Subcutaneous abdominal adipose tissue (tissue), 5 donors: ENCODE data around the gene REV1.
A peak's percentile ranks its signal among the peaks of the same experiment; 100 is the strongest.

Experiments used
- H3K27ac ChIP-seq: one replicate; pipeline ENCODE4 v1.7.0; 2013; ENCODE audit warnings: low read depth, mild to moderate bottlenecking, inconsistent platforms, low read length, moderate library complexity
- H3K27me3 ChIP-seq, 5 donors: one replicate each; pipeline ENCODE4 v1.7.0; 2013; ENCODE audit warnings: low read length in 5 of 5, inconsistent platforms in 1 of 5; ENCODE audit not compliant: control insufficient read depth in 5 of 5, insufficient read depth in 4 of 5
- H3K36me3 ChIP-seq, 5 donors: one replicate each; pipeline ENCODE4 v1.7.0; 2013; ENCODE audit warnings: low read length in 5 of 5; ENCODE audit not compliant: control insufficient read depth in 5 of 5, insufficient read depth in 5 of 5
- H3K4me1 ChIP-seq, 5 donors: one replicate each; pipeline ENCODE4 v1.7.0; 2013; ENCODE audit warnings: low read length in 5 of 5, mild to moderate bottlenecking in 3 of 5, moderate library complexity in 1 of 5; ENCODE audit not compliant: control insufficient read depth in 5 of 5, insufficient read depth in 5 of 5
- H3K4me3 ChIP-seq, 5 donors: one replicate each; pipeline ENCODE4 v1.7.0; 2013; ENCODE audit warnings: low read length in 5 of 5, low read depth in 1 of 5
- H3K9ac ChIP-seq, 5 donors: one replicate each; pipeline ENCODE4 v1.7.0; 2013; ENCODE audit warnings: low read length in 5 of 5, mild to moderate bottlenecking in 4 of 5, moderate library complexity in 3 of 5
- H3K9me3 ChIP-seq, 5 donors: one replicate each; pipeline ENCODE4 v1.7.0; 2013; ENCODE audit warnings: low read length in 5 of 5; ENCODE audit not compliant: control insufficient read depth in 5 of 5
- donor health status: healthy.
- donor health status: healthy.
- donor health status: healthy.
- donor health status: healthy.
- donor health status: healthy.

Gene REV1

GRCh38 chr2:99488539-99489062 is 1.2 kb downstream of the REV1 start:
- H3K27ac ChIP-seq, result peak overlapping the region; percentile 95
- peaks cover 0 to 31% (median 25%) of the 10 kb centered on the region in 5 donors for H3K4me1 ChIP-seq
- no peaks in the 10 kb centered on the region for H3K9me3 ChIP-seq
- peak overlapping the region; percentile 82 to 99 (median 93) for H3K9ac ChIP-seq
- H3K27me3 ChIP-seq, result no peaks in the 10 kb centered on the region
- peak overlapping the region; percentile 72 to 95 (median 89) for H3K4me3 ChIP-seq
- H3K36me3 ChIP-seq, result no peaks in the 10 kb centered on the region

- H3K9me3 ChIP-seq, result no peaks in the 10 kb centered on the region
- peak overlapping the region; percentile 95 for H3K27ac ChIP-seq
- no peaks in the 10 kb centered on the region for H3K27me3 ChIP-seq
- peak overlapping the region in 2 of 5 donors; percentile 17 to 82 for H3K9ac ChIP-seq
- no peaks in the 10 kb centered on the region for H3K36me3 ChIP-seq
- H3K4me1 ChIP-seq, result peaks cover 0 to 31% (median 25%) of the 10 kb centered on the region in 5 donors
- H3K4me3 ChIP-seq, result no peak overlapping the region
Measured at GRCh38 chr2:99487906-99488305, 1.9 kb downstream of the REV1 start.

DNA sequence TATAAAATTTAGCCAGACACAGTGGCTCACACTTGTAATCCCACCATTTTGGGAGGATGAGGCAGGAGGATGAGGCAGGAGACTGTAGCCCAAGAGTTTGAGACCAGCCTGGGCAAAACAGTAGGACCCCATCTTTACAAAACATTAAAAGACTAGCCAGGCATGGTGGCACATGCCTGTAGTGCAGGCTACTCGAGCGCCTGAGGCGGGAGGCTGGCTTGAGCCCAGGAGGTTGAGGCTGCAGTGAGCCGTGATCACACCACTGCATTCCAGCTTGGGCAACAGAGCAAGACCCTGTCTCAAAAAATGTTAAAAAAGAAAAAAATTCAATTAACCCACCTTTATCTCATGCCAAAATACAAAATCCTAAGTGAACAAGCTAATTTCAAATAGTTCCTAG is 4.0 kb downstream of the REV1 start:
- H3K27ac ChIP-seq, result no peak overlapping the region
- H3K9ac ChIP-seq, result no peak overlapping the region
- no peaks in the 10 kb centered on the region for H3K36me3 ChIP-seq
- no peaks in the 10 kb centered on the region for H3K27me3 ChIP-seq
- H3K9me3 ChIP-seq, result no peaks in the 10 kb centered on the region
- peaks cover 0 to 33% (median 29%) of the 10 kb centered on the region in 5 donors for H3K4me1 ChIP-seq
- H3K4me3 ChIP-seq, result no peak overlapping the region

DNA sequence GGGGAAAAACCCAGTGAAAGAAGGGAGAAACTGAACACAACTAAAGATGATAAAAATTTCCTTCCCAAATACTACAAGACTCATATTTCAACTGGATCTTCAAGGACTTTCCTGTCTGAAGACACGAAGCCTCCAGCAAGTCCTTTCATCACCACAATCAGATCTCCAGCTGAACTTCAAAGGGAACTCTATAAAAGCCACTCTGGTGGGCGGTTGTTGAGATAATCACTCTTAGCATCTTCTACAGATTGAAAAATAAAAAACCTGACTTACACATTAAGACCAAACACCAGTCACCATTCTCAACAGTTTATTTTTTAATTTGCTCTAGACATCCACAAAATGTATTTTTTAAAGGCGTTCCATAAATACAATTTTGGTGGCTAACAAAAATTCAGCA is 4.4 kb downstream of the REV1 start:
- no peaks in the 10 kb centered on the region for H3K9me3 ChIP-seq
- no peak overlapping the region for H3K4me3 ChIP-seq
- no peak overlapping the region for H3K27ac ChIP-seq
- H3K9ac ChIP-seq, result no peak overlapping the region
- no peaks in the 10 kb centered on the region for H3K27me3 ChIP-seq
- H3K4me1 ChIP-seq, result peaks cover 0 to 29% (median 25%) of the 10 kb centered on the region in 5 donors
- no peaks in the 10 kb centered on the region for H3K36me3 ChIP-seq

DNA sequence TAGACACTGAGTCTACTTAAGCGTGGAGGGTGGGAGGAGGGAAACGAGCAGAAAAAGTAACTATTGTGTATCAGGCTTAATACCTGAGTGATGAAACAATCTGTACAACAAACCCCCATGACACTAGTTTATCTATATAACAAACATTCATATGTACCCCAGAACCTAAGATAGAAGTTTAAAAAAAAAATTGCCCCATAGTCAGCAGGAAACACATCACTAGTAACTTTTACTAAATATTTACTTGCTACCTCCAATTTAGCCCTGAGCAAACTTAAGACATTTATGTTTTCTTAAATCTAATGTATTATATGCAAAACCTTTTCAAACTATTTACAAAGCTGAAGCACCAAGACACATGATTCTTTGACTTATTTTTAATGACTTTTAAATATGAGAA is 5.6 kb downstream of the REV1 start:
- H3K4me3 ChIP-seq, result no peak overlapping the region
- H3K9me3 ChIP-seq, result no peaks in the 10 kb centered on the region
- H3K36me3 ChIP-seq, result no peaks in the 10 kb centered on the region
- peaks cover 0 to 28% (median 25%) of the 10 kb centered on the region in 5 donors for H3K4me1 ChIP-seq
- no peak overlapping the region for H3K9ac ChIP-seq
- no peaks in the 10 kb centered on the region for H3K27me3 ChIP-seq
- H3K27ac ChIP-seq, result no peak overlapping the region

DNA sequence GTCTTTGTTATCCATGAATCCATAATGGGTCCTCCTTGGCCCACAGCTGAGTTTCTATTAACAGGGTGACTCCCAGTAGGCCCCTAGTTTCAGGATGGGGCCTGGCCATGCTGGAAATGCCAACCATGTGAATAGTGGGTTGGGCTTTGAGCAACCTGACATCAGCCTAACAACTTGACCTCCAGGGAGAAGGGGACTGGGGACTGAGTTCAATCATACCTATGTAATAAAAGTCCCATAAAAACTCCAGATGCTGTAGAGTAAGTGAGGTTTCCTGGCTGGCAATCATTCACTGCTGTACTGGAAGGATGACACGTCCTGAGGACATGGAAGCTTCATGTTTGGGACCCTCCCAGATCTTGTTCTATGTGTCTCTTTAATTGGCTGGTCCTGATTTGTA is 7.9 kb downstream of the REV1 start:
- no peaks in the 10 kb centered on the region for H3K27me3 ChIP-seq
- H3K4me3 ChIP-seq, result no peak overlapping the region
- H3K9ac ChIP-seq, result no peak overlapping the region
- H3K4me1 ChIP-seq, result peaks cover 4 to 26% (median 19%) of the 10 kb centered on the region in 5 donors
- H3K9me3 ChIP-seq, result no peaks in the 10 kb centered on the region
- H3K36me3 ChIP-seq, result no peaks in the 10 kb centered on the region
- no peak overlapping the region for H3K27ac ChIP-seq

DNA sequence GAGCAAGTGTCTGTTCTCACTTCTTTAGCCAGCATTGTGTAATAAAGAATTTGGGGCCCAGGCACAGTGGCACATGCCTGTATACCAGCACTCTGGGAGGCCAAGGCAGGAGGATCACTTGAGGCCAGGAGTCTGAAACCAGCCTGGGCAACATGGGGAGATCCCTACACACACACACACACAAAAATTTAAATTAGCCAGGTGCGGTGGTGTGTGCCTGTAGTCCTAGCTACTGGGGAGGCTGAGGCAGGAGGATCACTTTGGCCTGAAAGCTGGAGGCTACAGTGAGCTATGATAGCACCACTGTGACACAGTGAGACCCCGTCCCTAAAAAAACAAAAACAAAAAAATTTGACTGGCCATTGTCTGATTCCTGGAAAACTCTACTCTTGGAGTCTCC is 8.3 kb downstream of the REV1 start:
- Histone ChIP-seq H3K36me3 (no peaks in the 10 kb centered on the region), H3K4me1 (peaks cover 5 to 30% (median 19%) of the 10 kb centered on the region in 5 donors), H3K27me3 (no peaks in the 10 kb centered on the region), H3K27ac (no peak overlapping the region), H3K9me3 (no peaks in the 10 kb centered on the region), H3K4me3 (no peak overlapping the region), H3K9ac (no peak overlapping the region)

DNA sequence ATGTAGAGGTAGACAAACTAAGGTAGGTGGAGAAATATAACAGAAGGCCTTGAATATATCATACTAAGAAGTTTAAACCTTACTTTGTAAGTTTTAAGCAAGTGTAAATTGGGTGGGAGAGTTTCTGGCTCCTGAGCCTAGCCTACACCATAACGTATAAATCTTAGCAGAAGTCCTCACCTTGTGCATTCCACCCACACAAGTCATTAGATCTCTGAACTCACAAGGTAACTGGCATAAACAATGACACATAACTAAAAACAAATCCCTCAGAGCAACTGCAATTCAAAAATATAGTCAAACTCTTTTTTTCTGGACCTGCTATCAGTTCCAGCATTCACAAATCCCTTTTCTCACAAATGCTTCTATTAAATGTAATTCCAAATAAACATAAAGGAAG is 9.4 kb downstream of the REV1 start:
- H3K4me1 ChIP-seq, result peaks cover 5 to 38% (median 27%) of the 10 kb centered on the region in 5 donors
- H3K27ac ChIP-seq, result no peak overlapping the region
- H3K9me3 ChIP-seq, result no peaks in the 10 kb centered on the region
- no peak overlapping the region for H3K9ac ChIP-seq
- no peaks in the 10 kb centered on the region for H3K36me3 ChIP-seq
- no peaks in the 10 kb centered on the region for H3K27me3 ChIP-seq
- H3K4me3 ChIP-seq, result no peak overlapping the region

GRCh38 chr2:99478632-99479031 is 11.2 kb downstream of the REV1 start:
- H3K27ac ChIP-seq, result no peak overlapping the region
- no peaks in the 10 kb centered on the region for H3K36me3 ChIP-seq
- H3K9ac ChIP-seq, result no peak overlapping the region
- no peaks in the 10 kb centered on the region for H3K9me3 ChIP-seq
- no peaks in the 10 kb centered on the region for H3K27me3 ChIP-seq
- no peak overlapping the region for H3K4me3 ChIP-seq
- H3K4me1 ChIP-seq, result peaks cover 5 to 45% (median 35%) of the 10 kb centered on the region in 5 donors

GRCh38 chr2:99477054-99477453 is 12.8 kb downstream of the REV1 start:
- Histone ChIP-seq H3K36me3 (no peaks in the 10 kb centered on the region), H3K9ac (no peak overlapping the region), H3K27me3 (no peaks in the 10 kb centered on the region), H3K9me3 (no peaks in the 10 kb centered on the region), H3K27ac (no peak overlapping the region), H3K4me3 (no peak overlapping the region), H3K4me1 (peaks cover 5 to 44% (median 33%) of the 10 kb centered on the region in 5 donors)
